Uterine smooth muscle cell (primary cell): Measurements from ENCODE around the gene NUP85. TPM values are rescaled to one million over a fixed set of nuclear protein-coding genes. Genes with fewer than 3 reads are reported as not detected.

Experiments used
- total RNA-seq: library from RNA; depleted of rRNA; stranded (reverse); fragments of >200 nt; gene quantifications from 2 replicates; pipeline ENCODE4 v1.2.3, GENCODE V29; 2014

Gene NUP85
- 25.9 and 56.6 TPM in 2 replicates for total RNA-seq

GRCh38 chr17:75205037-75205792 lies at the start of gene NUP85:
TSS of gene NUP85 (plus strand) at chr17:75205679. CDS start at chr17:75205762, 83 bp downstream.

GRCh38 chr17:75182569-75183436 lies 22.7 kb upstream of the NUP85 start, which contains the start of gene SUMO2:
TSS of gene SUMO2 (minus strand) at chr17:75182959. CDS start at chr17:75182834, 125 bp downstream.

GRCh38 chr17:75261336-75262111 lies 56.0 kb downstream of the NUP85 start, which contains the start of the genes GGA3 and MRPS7:
TSS of gene GGA3 (minus strand) at chr17:75261606. CDS start at chr17:75261587, 19 bp downstream.
TSS of gene MRPS7 (plus strand) at chr17:75261879. CDS start at chr17:75261901, 22 bp downstream.

DNA sequence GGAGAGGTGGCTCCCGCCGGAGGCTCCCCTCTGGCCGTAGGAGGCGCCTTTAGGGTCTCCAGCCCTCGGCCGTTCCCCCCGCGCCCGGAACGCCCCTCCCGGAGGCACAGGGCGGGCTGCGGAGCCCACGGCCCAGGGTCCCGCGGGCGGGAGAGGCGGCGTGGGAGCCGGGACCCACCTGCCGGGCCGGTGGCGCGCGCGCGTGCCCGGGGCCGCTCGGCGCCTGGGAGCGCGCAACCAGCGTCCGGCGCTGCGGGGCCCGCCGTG lies 65.4 kb downstream of the NUP85 start, which contains the start of gene MIF4GD:
Gene MIF4GD (minus strand): TSS at position 266 of the 267 bp plus-strand sequence. CDS start 1,036 bp downstream, outside the sequence.

Other genes starting within 250 kb of the NUP85 start
- 0.44 and 0.75 TPM in 2 replicates for gene HID1, start 232.9 kb upstream of the NUP85 start, total RNA-seq
- gene CDR2L, start 218.0 kb upstream of the NUP85 start, total RNA-seq = 11.7 and 14.8 TPM in 2 replicates
- gene MRPL58, start 193.0 kb upstream of the NUP85 start, total RNA-seq = 35.6 and 57.5 TPM in 2 replicates
- gene ATP5PD, start 158.7 kb upstream of the NUP85 start, total RNA-seq = 293 and 304 TPM in 2 replicates
- gene KCTD2, start 158.5 kb upstream of the NUP85 start, total RNA-seq = 15.2 and 15.5 TPM in 2 replicates
- 5.2 and 8.7 TPM in 2 replicates for gene SLC16A5, start 117.7 kb upstream of the NUP85 start, total RNA-seq
- gene ARMC7, start 95.7 kb upstream of the NUP85 start, total RNA-seq = 2.2 and 2.8 TPM in 2 replicates
- 42.7 and 77.2 TPM in 2 replicates for gene NT5C, start 73.9 kb upstream of the NUP85 start, total RNA-seq
- 99.0 and 156 TPM in 2 replicates for gene JPT1, start 51.2 kb upstream of the NUP85 start, total RNA-seq
- 116 and 122 TPM in 2 replicates for gene SUMO2, start 22.7 kb upstream of the NUP85 start, total RNA-seq
- 10.4 and 16.0 TPM in 2 replicates for gene GGA3, start 55.9 kb downstream of the NUP85 start, total RNA-seq
- gene MRPS7, start 56.2 kb downstream of the NUP85 start, total RNA-seq = 44.0 and 62.5 TPM in 2 replicates
- 7.6 and 8.3 TPM in 2 replicates for gene MIF4GD, start 65.6 kb downstream of the NUP85 start, total RNA-seq
- gene SLC25A19, start 83.8 kb downstream of the NUP85 start, total RNA-seq = 6.1 and 11.0 TPM in 2 replicates
- gene GRB2, start 200.0 kb downstream of the NUP85 start, total RNA-seq = 84.1 and 87.1 TPM in 2 replicates